Activated CD4-positive, alpha-beta T cell treated with anti-CD3 and anti-CD28 coated beads, Interleukin-2, amount 50 U/mL, for 16 hours (primary cell): Measurements from ENCODE around the gene CFAP20DC.

Experiments
- DNase-seq: peaks from one replicate; pipeline ENCODE4 v3.0.0-alpha.2; 2020

CFAP20DC gene

DNA sequence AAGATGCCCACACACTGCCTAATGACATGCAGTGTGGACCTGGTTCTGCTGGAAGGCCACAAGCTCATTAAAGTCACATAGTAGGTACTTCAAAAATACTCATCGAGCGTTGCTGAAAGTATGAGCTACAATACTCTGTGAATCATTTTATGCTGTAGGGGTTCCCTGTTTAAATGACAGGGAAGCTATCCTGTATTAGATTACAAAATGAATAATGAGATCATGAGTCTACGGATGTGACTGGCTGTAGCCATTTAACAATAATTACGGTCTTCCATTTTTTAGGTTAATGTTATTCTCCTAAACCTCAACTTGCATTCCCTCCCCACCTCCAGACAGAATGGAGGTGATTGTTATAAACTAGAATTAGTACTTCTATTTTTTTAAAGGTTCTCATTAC lies 255.1 kb downstream of the CFAP20DC start:
- DNase-seq = no peak

DNA sequence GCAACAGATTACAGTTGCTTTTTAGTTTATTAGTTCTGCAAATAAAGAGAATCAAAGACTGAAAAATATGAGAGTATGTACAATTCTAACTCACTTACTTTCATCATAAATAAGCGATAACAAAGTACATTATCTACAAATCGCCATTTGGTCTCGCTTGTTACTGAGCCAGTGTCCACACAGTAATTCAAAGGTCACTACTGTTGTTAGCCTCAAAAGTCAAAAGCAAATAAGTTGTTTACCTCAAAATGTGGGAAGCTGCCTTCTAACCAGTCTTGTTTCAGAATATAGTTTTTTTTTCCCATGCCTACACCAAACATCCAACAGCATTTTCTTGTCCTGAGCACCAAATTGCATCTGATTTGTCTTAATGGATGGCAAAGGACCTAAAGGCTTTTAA lies 255.9 kb downstream of the CFAP20DC start:
- no peak for DNase-seq

DNA sequence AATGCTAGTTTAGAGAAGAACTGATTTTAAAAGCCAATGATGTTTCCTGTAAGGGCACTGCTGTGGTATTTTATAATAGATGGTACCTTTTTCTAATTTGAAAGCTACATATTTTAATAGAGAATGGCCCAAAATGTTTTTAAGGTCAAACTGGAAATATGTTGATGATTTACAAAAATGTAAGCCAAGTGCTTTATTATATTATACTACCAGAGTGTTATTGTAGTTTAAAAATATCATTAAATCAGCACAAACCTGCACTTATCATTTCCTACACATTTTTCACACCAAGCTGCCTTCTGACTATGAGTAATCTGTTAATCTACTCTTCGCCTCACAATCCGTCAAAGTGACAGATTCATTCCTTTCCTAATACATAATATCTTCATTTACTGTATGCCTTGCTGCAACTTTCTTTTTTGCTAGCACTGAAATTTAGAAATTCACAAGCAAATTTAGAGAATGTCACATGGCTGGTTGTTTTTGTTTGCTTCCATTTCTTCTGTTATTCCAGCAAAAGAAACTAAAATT lies 256.8 kb downstream of the CFAP20DC start:
- no peak for DNase-seq

DNA sequence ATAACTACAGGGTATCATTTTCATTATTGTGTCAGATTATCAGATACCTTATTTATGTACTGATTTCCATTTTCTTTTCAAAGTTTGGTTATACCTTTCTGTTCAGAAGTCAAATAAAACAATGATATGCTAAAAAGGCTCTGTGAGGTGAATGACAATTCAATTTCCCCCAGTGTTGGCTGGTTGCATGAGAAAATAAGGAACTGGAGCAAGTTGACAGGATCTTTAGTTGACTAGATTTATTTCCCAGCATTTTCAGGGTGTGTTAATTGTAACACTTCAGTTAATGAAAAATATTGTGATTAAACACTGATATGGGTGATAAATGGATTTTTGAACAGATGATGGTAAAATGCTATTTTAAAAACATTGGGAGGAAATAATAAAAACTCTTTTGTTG lies 260.4 kb downstream of the CFAP20DC start:
- DNase-seq = no peak

DNA sequence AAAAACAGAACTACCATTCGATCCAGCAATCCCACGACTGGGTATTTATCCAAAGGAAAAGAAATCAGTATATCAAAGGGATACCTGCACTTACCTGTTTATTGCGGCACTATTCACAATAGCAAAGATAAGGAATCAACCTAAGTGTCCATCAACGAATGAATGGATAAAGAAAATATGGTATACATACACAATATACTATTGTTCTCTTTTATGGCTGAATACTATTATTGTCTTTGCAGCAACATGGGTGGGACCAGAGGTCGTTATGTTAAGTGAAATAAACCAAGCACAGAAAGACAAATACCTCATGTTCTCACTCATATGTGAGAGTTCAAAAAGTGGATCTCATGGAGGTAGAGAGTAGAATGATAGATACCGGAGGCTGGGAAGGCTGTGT lies 264.9 kb downstream of the CFAP20DC start:
- DNase-seq = no peak

DNA sequence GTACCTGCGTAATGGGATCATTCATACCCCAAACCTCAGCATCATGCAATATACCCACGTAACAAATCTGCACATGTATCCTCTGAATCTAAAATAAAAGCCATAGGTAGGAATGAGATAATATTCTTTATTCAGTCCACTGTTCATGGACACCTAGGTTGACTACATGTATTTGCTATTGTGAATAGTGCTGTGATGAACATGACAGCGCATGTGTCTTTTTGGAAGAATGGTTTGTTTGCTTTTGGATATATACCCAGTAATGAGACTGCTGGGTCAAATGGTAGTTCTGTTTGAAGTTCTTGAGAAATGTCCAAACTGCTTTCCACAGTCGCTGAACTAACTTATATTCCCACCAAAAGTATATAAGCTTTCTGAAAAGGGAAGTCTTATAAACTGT lies 265.4 kb downstream of the CFAP20DC start:
- DNase-seq = no peak

DNA sequence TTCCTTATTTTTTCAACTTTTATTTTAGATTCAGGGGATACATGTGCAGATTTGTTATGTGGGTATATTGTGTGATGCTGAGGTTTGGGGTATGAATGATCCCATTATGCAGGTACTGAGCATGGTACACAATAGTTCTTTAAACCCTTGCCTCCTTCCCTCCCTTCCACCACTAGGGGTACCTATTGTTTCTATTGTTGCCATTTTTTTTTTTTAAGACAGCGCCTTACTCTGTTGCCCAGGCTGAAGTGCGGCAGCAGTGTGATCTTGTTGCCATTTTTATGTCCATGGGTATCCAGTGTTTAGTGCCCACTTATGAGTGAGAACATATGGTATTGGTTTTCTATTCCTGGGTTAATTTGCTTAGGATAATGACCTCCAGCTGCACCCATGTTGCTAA lies 266.0 kb downstream of the CFAP20DC start:
- no peak for DNase-seq

DNA sequence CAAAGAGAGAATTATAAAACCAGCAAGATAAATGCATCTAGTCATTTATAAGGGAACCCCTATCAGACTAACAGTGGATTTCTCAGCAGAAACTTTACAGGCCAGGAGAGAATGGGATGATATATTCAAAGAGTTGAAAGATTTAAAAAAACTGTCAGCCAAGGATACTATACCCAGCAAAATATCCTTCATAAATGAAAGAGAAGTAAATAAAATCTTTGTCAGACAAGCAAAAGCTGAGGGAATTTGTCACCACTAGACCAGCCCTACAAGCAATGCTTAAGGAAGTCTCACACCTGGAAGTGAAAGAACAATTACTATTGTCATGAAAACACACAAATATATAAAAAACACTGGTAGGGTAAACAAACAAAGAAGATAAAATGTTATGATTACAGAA lies 269.9 kb downstream of the CFAP20DC start:
- no peak for DNase-seq

DNA sequence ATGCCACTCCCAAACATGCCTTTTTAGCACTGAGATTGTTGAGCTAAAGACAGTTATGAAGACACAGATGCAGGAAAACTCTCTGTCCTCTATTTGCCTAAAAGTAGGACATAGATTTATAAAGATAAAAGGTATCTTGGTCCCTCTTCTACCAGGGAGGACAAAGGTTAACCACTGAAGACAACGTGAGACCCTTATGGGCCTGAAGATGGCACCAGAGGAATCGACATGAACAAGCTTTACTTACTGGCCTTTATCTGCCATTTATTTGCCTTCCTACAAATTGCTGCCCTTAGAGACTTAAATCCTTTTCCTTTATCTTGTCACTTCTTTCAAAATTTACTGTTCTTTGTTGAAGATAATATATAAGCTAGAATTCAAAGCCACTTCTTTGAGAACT lies 273.6 kb downstream of the CFAP20DC start:
- no peak for DNase-seq

DNA sequence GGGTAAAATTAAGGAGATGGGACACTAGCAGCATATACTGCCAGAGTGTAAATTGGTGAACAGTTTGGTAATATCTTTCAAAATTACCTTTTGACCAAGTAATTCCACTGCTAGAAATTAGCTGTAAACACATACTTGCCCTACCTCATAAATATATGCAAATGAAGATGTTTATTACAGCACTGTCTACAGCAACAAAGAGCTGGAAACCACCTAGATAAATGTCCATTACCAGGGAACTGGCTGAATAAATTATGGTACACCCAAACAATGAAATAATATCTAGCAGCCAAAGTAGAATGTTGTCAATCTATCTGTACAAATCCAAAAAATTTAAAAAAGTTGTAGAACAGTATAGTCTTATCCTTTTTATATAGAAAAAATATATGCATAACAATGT lies 277.4 kb downstream of the CFAP20DC start:
- DNase-seq = no peak

DNA sequence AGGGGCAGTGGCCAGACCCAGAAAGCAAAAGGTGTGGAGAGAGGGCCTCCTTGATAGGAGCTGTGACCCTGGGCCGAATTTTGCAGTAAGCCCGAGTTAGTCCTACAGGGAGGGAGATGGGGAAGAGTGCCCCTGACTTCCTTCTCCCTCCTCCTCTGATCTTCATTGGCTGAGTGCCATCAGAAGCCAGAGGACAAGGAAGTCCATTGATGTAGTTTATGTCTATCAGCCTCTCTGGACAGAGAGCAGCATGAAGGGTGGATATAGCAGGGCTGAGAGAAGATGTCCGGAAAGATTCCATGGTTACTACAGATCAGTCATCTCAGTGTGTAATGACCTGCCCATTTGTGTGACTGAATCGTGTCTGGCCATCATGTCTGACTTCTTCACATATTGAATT lies 280.8 kb downstream of the CFAP20DC start:
- no peak for DNase-seq

DNA sequence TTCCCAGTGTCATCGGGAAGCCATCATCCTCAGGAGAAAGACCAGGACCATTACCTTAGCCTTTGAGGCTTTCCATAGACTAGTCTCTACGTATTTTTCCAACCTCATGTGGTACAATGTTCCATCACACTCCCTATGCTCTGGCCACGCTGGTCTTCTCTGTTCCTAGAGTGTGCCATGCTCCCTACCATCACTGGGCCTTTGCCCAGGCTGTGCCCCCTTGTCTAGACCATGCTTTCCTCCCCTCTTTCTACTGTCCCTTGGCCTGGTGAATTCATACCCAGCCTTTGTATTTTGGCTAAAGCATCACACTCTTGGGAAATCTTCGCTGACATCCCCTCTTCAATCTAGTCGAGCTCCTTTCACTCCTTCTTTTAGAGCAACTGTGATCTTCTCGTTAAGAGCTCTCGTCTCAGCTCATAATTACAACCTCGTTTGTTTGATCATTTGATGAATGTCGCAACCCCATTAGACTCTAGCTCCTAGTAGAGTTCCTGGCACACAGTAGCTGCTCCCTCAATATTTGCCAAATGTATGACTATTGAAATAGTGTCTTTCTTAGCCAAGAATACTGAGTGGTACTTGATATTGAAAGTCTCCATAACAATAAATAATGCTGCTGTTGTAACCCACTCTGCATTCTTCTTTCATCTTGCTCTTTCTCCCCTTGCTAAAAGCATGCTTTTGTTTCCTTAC lies 283.1 kb downstream of the CFAP20DC start:
- no peak for DNase-seq

DNA sequence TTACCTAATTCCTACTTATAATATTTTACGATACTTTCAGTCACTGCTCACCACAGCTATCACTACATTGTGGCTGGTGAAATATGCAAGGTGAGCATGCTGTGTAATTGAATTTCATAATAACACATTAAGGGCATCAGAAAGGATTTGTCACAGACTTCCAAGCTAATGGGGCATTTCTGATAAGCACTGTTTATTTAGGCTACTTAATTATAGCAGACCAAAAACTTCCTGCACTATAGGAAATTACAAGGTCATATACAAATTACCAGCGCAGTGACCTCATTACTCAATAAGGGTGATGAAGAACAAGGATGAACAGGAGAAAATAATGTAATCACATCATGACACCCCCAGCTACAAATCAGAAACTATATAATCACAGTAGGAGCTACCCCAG lies 294.7 kb downstream of the CFAP20DC start:
- DNase-seq = no peak

DNA sequence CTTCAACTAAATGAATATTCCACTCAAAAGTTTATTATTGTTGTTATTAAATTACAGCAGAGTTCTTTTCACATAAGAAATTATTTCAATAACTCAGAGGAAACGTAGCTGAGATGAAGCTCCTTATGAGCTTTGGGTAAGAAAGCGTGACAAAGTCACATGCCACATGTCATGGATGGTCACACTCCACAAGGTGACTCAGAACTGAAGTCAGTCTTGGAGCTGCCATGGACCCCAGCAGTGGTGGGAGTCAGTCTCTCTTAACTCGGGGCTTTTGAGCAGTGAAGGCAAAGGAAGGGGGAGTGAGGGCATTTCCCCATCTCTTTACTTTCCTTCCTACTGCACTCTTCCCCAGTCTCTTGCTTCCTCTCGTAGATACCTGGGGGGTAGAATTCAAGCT lies 295.8 kb downstream of the CFAP20DC start:
- DNase-seq = no peak

DNA sequence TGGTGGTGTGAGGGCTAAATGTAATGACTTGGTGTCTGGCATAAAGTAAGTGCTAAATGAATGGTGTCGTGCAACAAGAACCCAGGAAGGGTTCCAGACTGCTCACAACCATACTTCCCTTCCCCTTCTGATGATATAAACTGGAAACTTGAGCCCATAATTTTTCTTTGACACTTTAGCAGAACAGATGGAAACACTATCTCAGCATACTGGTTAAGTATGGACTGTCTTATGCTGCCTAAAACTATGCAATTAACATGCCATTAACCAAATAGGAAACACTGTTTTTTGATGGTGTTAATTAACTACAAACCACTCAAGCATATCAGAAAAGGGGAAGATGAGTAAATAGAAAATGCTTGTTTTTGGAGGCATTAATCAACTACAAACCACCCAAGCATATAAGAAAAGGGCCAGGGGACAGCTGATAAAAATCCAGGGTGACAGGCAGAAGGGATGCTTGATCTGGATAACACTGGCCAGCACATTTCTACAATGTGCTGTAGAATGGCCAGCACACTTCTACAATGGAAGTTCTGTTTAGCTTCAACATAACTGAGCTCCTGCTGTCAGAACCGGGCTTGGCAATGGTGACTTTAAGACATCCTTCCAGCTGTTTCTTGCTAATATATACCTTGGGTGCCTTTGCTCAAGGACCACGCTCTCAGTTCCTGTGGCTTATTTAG lies 297.8 kb downstream of the CFAP20DC start:
- no peak for DNase-seq

DNA sequence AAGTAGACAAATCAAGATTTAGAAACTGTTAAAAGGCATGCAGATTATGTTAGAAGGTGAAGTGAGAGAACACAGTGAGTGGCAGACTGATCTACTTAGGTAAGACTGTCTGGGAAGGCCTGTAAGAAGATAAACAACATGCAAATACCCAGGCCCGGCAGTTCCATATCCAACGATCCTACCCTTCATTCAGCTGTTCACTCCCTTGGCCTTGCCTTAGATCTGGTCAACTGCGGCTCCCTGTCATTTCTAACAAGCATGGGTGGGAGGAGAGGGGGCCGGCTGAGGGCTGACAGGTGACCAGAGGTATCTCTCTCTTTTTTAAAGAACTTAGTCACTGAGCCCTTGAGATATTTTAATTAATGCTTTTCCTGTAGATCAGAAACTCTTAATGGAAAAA lies 298.6 kb downstream of the CFAP20DC start:
- DNase-seq = no peak

DNA sequence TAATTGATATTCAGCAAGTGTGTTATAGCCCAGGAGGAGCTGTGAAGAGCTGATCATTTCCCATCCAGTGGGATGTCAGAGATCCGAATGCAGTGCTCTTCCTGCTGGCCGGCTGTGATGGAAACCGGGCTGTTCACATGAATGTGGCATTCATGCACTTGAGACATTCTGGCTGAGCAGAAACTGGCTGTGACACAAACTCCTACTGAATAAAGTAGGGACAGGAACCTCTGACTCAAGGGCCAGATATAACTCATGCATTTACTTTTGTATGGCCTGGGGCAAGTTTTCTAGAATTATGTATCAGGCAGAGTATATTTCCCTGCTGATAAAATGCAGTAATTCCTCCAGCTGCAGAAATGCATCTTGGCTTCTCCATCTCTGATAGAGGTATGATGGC lies 299.9 kb downstream of the CFAP20DC start:
- no peak for DNase-seq

DNA sequence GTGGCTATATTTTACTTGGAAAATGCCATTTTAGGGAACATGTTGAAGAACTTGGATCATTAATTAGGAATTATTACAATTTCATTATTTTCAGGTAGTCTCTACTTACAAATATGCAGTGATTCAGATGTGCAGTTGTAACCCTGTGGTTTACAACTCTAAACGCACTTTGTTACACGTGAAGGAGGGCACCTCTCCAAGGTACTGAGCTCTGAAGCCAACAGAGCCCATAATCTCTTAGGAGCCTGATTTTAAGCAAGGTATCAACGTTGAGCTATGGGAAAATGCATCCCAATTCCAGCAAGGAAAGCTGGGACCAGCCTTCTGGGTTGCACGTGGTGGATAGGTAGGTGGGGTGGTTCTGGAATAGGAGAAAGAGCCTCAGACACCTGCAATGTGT lies 301.8 kb downstream of the CFAP20DC start:
- DNase-seq = no peak

DNA sequence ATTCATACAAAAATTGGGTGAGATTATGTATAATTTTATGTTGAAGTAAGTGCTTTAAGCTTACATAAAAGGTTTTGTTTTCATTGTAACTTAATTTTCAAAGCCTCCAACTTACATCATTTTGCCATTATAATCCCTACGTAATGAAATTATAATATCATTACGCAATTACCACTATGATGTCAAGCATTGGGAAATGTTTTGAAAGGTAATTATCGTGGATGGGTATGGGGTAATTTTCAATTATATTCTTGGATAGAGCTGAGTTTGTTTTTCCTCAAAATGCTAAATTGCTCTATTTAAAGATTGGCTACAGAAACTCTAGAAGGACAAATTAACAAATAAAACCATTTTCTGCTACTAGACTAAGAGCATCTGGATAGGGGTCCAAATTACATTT lies 303.1 kb downstream of the CFAP20DC start:
- no peak for DNase-seq

DNA sequence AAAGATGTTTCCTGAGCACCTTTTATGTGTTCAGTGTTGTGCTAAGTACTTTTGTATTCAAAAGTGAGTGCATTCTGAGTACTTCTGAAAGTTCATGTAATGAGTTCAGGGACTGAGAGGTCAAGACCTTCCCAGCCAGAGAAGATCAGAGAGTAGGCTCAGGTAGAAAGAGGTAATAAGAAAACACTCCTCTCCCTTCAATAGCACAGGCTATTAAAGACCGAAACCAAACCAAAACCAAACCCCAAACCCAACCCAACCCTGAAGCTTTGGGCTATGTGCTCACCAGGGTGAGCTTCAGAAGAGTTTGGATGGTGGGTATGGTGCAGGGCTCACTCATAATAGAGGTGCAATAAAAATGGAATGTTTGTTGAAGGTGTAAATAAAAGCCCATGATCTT lies 306.5 kb downstream of the CFAP20DC start:
- DNase-seq = no peak

DNA sequence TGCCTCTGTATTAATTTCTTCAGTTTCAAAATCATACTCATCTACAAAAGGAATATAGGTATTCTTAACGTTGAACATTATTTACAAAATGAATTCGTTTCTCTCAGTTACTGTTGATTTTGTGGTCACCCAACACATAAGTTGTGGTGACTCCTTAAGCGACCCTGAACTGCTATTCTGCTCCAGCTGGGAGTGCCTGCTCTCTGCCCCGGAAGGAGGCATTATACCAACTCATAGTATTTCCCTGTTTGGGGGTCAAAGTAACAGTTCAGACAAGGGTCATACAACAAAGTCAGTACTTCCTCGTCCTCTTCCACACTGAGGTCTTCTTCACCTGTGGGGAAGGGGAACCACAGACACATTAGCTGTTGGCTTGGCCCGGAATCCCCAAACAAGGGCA lies 307.6 kb downstream of the CFAP20DC start:
- DNase-seq = no peak

DNA sequence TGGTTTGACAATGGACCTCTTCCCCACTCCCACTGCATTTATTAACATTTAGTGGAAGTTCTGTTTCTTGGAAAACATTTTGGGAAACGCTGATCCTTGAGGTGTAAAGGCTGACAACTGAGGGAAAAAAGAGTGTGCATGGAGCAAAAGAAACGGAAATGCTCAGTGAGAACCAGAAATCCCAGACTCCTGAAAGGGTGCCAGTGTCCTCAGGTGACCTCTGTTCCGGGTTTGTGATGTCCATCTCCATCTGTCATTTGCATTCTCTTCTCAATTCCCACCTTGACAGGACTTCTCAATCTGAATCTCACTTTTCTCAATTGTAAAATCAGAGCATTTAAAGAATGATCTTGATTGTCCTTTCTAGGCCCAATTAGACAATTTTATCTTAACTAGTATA lies 312.2 kb downstream of the CFAP20DC start:
- no peak for DNase-seq

DNA sequence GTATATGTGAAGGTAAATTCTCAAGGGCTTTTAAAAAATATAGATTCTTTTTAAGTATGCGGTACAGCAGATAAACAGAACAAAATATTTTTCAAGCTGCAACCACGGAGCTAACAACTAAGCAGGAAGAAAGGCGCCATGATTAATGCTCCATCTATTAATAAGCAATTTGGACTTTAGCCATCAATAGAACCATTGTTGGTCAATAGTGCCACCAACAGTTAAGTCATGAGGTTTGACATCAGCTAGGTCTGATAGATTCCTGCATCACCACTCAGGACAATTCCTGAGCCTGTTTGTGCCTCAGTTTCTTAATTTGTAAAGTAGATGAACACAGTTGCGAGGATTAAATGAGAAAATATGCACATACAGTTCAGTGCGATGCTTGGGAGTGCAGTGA lies 318.2 kb downstream of the CFAP20DC start:
- no peak for DNase-seq

DNA sequence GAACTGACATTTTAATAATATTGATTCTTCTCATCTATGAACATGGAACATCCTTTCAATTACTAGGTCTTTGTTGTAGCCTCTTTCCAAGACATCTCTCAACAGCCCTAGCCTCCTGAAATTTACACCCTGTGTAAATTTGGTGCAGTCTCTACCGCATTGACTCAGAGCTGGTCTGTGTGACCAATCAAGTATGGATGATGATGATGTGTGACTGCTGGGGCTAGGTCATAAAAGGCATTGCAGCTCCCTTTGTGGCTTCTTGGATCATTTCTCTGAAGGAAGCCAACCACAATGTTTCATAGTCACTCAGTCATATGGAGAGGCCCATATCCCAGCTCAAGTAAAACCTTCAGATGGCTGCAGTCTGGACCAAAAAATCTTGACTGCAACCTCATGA lies 321.1 kb downstream of the CFAP20DC start:
- peak; percentile 21 for DNase-seq

DNA sequence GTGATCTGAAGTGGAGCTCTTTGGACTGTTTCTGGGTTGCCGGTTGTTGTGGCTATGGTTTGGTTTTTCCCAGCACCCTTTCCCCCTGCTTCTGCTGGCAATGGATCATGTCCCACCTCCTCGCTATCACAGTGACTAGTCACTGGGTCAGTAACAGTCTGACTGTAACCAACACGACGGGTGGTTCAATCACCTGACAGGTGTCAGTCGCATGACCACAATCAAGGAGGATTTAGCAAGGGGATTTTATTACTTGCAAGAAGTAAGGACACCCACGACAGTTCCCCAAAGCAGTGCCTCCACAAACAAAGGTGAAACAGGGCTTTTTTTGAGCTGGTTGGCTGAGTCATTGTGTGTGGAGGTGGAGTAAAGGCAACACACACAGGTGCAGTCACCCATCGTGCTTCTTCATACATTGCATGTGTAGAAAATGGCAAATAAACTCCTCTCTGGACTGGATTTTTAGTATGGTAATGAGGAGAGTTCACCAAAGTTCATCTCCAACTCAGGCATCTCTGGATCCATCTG lies 324.4 kb downstream of the CFAP20DC start:
- no peak for DNase-seq
